Suprapubic skin (tissue), 3 donors: ENCODE measurements around the gene SPATA31E1.
"Not testable (repeated sequence)": the region's sequence is repeated elsewhere in the genome, so short reads cannot be mapped to it uniquely, and the experiment has no call there.

Source experiments
- CTCF ChIP-seq, 2 donors: fragments of 200-600 bp in 1 of 2; fragments of 450-650 bp in 1 of 2; sonication (generic) in 1 of 2; IDR thresholded peaks; one replicate each; pipeline ENCODE4 v1.5.1; 2016 to 2019; ENCODE audit warnings: antibody characterized with exemption in 2 of 2, mild to moderate bottlenecking in 1 of 2, moderate library complexity in 1 of 2
- EP300 ChIP-seq: sonication (generic); formaldehyde crosslinking; IDR thresholded peaks from one replicate; pipeline ENCODE4 v1.6.1; 2017; ENCODE audit warnings: antibody characterized with exemption
- POLR2A ChIP-seq, 2 donors: fragments of 450-650 bp; IDR thresholded peaks; one replicate each; pipeline ENCODE4 v1.6.1; 2017; ENCODE audit warnings: antibody characterized with exemption in 2 of 2, mild to moderate bottlenecking in 2 of 2, moderate library complexity in 2 of 2

DNA sequence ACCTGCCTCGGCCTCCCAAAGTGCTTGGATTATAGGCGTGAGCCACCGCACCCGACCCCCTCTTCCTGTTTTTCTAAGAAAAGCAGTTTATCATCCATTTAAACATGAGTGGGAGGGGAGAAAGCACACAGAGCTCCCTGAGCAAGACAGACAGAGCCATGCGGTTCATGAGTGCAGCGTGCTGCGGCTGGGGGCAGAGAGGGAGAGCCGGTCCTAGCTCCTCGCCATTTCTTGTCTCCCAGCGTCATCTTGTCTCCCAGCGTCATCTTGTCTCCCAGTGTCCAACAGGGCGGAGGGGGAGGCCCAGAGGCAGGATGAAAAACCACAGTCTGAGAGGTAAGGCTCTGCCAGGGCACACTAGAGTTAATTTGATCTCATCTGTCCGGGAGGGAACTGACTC lies 36.3 kb downstream of the SPATA31E1 start:
- TF ChIP-seq CTCF (IDR thresholded peaks at IDR 0.05); EP300; POLR2A (IDR thresholded peaks at IDR 0.05): not testable (repeated sequence)
